Psoas muscle (tissue), 8 donors: ENCODE measurements around the gene FBXW7. TPM values are rescaled to one million over a fixed set of nuclear protein-coding genes. Genes with fewer than 3 reads are reported as not detected.

Experiments
- ATAC-seq, 4 donors: fragments of 200-7000 bp; cut with Tn5 transposase; one replicate each; pipeline ENCODE4 v1.9.1; 2020; ENCODE audit warnings: moderate library complexity in 3 of 4, mild to moderate bottlenecking in 2 of 4
- DNase-seq, 2 donors: peaks; one replicate each; pipeline ENCODE4 v3.0.0-alpha.2; 2020
- H3K27ac ChIP-seq: fragments of 200-600 bp; one replicate; pipeline ENCODE4 v1.8.0; 2022
- H3K27me3 ChIP-seq, 3 donors: fragments of 200-600 bp in 1 of 3; one replicate each; pipeline versions ENCODE4 v1.6.1 to v1.8.0; 2013 to 2022; ENCODE audit warnings: low read length in 2 of 3, mild to moderate bottlenecking in 2 of 3, moderate library complexity in 1 of 3; ENCODE audit not compliant: insufficient read depth in 3 of 3
- H3K36me3 ChIP-seq, 2 donors: fragments of 200-600 bp in 1 of 2; one replicate each; pipeline versions ENCODE4 v1.6.1 to v1.8.0; 2013 to 2022; ENCODE audit warnings: low read depth in 1 of 2, mild to moderate bottlenecking in 1 of 2, moderate library complexity in 1 of 2; ENCODE audit not compliant: insufficient read depth in 1 of 2
- H3K4me1 ChIP-seq: fragments of 200-600 bp; one replicate; pipeline ENCODE4 v1.8.0; 2022
- H3K4me3 ChIP-seq: fragments of 200-600 bp; one replicate; pipeline ENCODE4 v1.8.0; 2022; ENCODE audit warnings: mild to moderate bottlenecking
- H3K9me3 ChIP-seq: fragments of 200-600 bp; one replicate; pipeline ENCODE4 v1.8.0; 2022
- WGBS, 3 donors: extraction: QIAGEN DNeasy Blood & Tissue Kit; methylation state at CpG; one replicate each; pipeline versions ENCODE4 v1.1.6 to v1.1.7; 2013; 5-methylcytosine and 5-hydroxymethylcytosine counted together
- intact Hi-C, 2 donors: fragments of 100-400 bp; cut with DNase I; formaldehyde crosslinking; loops; one replicate each; pipeline versions ENCODE4 v1.11.0 to v1.14.2; 2022
- polyA plus RNA-seq, 3 donors: library from polyadenylated mRNA; stranded (reverse); fragments of 200-250 nt; gene quantifications; one replicate each; pipeline ENCODE4 v1.2.3, GENCODE V29; 2013
- total RNA-seq, 4 donors: library from RNA; stranded (reverse); fragmentation: NEBNext Ultra II Directional in 2 of 4; extraction: Animal tissue kit (Norgen Biotek cat#: 25700) in 2 of 4; gene quantifications; one replicate each; pipeline versions ENCODE4 v1.2.1 to v1.2.4, GENCODE V29; 2021 to 2023
- TF ChIP-seq, protein P1 (sequence below): fragments of 200-600 bp; IDR thresholded peaks from one replicate; pipeline ENCODE4 v1.8.0; 2022; ENCODE audit warnings: antibody characterized with exemption
- donor health status: healthy with polysubstance abuse.
- donor health status: DM: no; HTN: no; CAD: no; lungs with moderate emphysema.
- donor health status: Bipolar disorder and iron deficiency.
- donor health status: healthy.
- donor health status: DM: yes; HTN: yes; CAD: no.
- donor health status: DM: no; HTN: no; CAD: no.
- donor health status: DM: no; HTN: no; CAD: no.
- donor health status: DM: yes; HTN: yes; CAD: no.

The FBXW7 gene
- total and polyA plus RNA-seq, 7 donors = 9.8 to 41.1 (median 28.7) TPM

DNA sequence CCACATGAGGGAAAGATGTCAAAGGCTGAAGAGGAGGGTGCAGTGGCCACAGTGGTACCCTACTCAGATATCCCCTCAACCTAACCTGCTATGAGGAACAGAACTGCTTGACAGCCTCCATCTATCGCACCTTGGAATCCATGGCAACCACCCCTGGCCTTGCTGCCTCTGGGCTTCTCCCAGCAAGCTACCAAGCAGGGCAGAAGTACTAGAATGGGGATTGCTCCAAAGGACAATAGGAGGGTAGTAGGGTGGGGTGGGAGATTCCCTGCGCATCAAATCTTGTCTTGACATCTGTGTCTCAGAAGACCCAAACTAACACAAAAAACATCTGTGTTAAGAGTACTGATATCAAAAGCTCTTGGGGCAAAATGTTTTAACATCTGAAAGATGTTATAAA, 118.2 kb downstream of the FBXW7 start:
- no peak overlapping the region for H3K27ac ChIP-seq
- H3K27me3 ChIP-seq = no peaks in the 10 kb centered on the region
- no peaks in the 10 kb centered on the region for H3K4me1 ChIP-seq
- ATAC-seq = no peak
- TF ChIP-seq, protein P1, sequence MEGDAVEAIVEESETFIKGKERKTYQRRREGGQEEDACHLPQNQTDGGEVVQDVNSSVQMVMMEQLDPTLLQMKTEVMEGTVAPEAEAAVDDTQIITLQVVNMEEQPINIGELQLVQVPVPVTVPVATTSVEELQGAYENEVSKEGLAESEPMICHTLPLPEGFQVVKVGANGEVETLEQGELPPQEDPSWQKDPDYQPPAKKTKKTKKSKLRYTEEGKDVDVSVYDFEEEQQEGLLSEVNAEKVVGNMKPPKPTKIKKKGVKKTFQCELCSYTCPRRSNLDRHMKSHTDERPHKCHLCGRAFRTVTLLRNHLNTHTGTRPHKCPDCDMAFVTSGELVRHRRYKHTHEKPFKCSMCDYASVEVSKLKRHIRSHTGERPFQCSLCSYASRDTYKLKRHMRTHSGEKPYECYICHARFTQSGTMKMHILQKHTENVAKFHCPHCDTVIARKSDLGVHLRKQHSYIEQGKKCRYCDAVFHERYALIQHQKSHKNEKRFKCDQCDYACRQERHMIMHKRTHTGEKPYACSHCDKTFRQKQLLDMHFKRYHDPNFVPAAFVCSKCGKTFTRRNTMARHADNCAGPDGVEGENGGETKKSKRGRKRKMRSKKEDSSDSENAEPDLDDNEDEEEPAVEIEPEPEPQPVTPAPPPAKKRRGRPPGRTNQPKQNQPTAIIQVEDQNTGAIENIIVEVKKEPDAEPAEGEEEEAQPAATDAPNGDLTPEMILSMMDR = no peak
- H3K9me3 ChIP-seq = no peaks in the 10 kb centered on the region
- no peak for DNase-seq
- H3K36me3 ChIP-seq = no peaks in the 10 kb centered on the region
- no peak overlapping the region for H3K4me3 ChIP-seq
- 98 to 100% (median 98%) methylated on average over 2 of the region's 2 CpGs for WGBS, 3 donors
- intact Hi-C loops = no loop called here

DNA sequence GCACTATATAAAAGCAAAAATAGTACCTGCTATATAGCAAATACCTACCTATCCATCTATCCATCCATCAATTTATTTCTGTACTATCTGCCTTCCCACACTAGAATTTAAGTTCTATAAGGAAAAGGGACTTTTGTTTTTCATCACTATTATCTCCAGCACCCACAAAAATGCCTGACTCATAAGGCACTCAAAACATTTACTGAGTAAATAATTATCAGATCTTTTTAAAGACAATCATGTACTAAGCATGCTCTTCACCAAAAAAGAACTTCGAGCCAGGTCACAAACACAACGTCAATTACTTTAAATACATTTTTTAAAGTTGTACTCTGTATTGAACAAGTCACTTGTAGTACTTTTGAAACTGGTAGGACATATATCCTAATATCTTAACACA, 119.9 kb downstream of the FBXW7 start:
- H3K36me3 ChIP-seq = no peaks in the 10 kb centered on the region
- DNase-seq (no peak), ATAC-seq (no peak)
- intact Hi-C loops = no loop called here
- H3K4me1 ChIP-seq = no peaks in the 10 kb centered on the region
- 83 to 93% (median 84%) methylated on average over 2 of the region's 2 CpGs for WGBS, 3 donors
- TF ChIP-seq, protein P1 = no peak
- H3K9me3 ChIP-seq = no peaks in the 10 kb centered on the region
- no peak overlapping the region for H3K4me3 ChIP-seq
- H3K27me3 ChIP-seq = no peaks in the 10 kb centered on the region
- no peak overlapping the region for H3K27ac ChIP-seq

DNA sequence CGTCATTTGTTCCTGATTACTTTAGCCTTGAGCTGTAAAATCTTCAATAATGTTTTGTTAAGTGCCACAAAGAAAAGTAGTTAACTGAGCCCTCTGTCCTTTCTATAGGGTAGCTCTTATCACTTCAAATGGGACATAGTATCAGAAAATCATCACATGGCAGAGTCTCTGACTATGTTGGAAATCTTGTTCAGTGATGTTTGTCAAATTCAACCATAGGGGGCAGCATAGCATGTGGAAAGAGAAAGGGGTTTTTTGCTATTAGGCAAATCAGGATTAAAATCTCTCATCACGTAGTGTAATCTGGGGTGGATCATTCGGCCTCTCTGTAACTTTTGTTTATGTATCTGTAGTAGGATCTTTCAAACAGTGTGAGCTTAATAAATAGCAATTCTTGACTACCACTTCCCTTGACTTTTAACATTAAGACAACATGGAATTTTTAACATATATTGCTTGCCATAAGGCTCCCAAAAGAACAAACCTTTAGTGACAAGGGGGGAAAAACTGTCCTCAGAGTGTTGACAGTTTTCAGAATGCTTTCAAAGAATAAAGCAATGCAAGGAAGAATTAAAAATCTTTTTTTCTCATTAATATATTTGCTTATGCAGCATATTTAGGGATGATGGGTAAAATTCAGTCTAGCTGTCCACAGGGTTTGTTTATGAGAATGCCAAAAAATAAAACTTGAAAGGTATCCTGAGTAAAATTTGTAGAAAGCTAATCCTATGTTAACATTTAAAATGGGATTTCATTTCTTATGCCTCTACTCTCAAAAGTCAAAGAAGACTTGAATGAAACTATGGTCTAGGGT, 127.2 kb downstream of the FBXW7 start:
- ATAC-seq (peak in 2 of 4 donors; percentile 36 to 52), DNase-seq (no peak)
- no peaks in the 10 kb centered on the region for H3K9me3 ChIP-seq
- no peak overlapping the region for H3K4me3 ChIP-seq
- 82 to 91% (median 86%) methylated on average over 3 of the region's 3 CpGs for WGBS, 3 donors
- H3K27ac ChIP-seq = no peak overlapping the region
- no peaks in the 10 kb centered on the region for H3K4me1 ChIP-seq
- intact Hi-C loops = loop anchor here in 1 of 2 donors (5.0 to 10.0 kb wide), 2 partner anchors 236 to 329 kb away; no protein-coding TSS in a partner anchor
- H3K36me3 ChIP-seq = no peaks in the 10 kb centered on the region
- no peaks in the 10 kb centered on the region for H3K27me3 ChIP-seq
- TF ChIP-seq, protein P1 = peak; percentile 46

DNA sequence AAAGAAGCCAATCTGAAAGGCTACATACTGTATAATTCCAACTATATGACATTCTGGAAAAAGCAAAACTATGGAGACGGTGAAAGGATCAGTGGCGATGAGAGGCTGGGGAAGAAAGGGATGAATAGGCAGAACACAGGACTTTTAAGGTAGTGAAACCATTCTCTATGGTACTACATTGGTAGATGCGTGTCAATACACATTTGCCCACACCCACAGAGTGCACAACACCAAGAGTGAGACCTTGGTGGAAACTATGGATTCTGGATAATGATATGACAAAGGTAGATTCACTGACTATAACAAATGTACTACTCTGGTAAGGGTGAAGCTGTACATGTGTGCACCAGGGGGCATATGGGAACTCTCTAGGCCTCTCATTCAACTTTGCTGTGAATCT, 134.5 kb downstream of the FBXW7 start:
- TF ChIP-seq, protein P1 = no peak
- no peaks in the 10 kb centered on the region for H3K4me1 ChIP-seq
- no peaks in the 10 kb centered on the region for H3K36me3 ChIP-seq
- WGBS, 3 donors = 97 to 99% (median 98%) methylated on average over 3 of the region's 3 CpGs
- H3K27ac ChIP-seq = no peak overlapping the region
- no peak for ATAC-seq
- DNase-seq = no peak
- intact Hi-C loops = loop anchor here in 1 of 2 donors (10.0 kb wide), 1 partner anchor 243 kb away; no protein-coding TSS in a partner anchor
- H3K4me3 ChIP-seq = no peak overlapping the region
- no peaks in the 10 kb centered on the region for H3K27me3 ChIP-seq
- H3K9me3 ChIP-seq = no peaks in the 10 kb centered on the region
